ENCODE data around the gene PHLDB2. TPM values are rescaled to one million over a fixed set of nuclear protein-coding genes. Genes with fewer than 3 reads are reported as not detected.

The PHLDB2 gene
- total and polyA plus RNA-seq, 2 of the 13 experiments (the other 11 are each of a cell fraction or from before 2014, with no cell fraction given) = 8.4 to 23.6 TPM

GRCh38 chr3:111862974-111863373, 3.9 kb downstream of the PHLDB2 start:
- POLR2A ChIA-PET = no interaction called here
- no peak for FAIRE-seq
- in situ Hi-C loops (cut with HindIII; ENCODE audit: extremely low pct_ligation_motif_present, low pct_unique_long_range_greater_than_20kb) = loop anchor here (5.0 kb wide), 1 partner anchor 146 kb away; no protein-coding TSS in a partner anchor

More at GRCh38 chr3:111862974-111863373, 3.9 kb downstream of the PHLDB2 start:
- Histone ChIP-seq H3K27me3 (ENCODE audit: control insufficient read depth in 1 of 2, insufficient read depth in 2 of 2, low read length in 2 of 2) (no peaks in the 10 kb centered on the region; a peak in 1 of 5 replicates), H3K9me3 (ENCODE audit: low read length) (no peaks in the 10 kb centered on the region), H4K20me1 (ENCODE audit: insufficient read depth, low read length) (no peaks in the 10 kb centered on the region), H3K4me2 (ENCODE audit: low read depth, low read length) (no peak overlapping the region), H2AFZ (ENCODE audit: low read length) (no peak overlapping the region), H3K27ac (ENCODE audit: extremely low read length, insufficient read depth, low read length) (no peak overlapping the region), H3K36me3 (replicated peaks in 1 of 2; ENCODE audit: control insufficient read depth in 1 of 2, insufficient read depth in 2 of 2, low read length in 2 of 2) (no peaks in the 10 kb centered on the region; a peak in 1 of 5 replicates), H3K4me1 (ENCODE audit: insufficient read depth, low read length) (peaks cover 54% of the 10 kb centered on the region), H3K4me3 (replicated peaks in 1 of 3; ENCODE audit: insufficient read depth in 1 of 3, low read depth in 2 of 3, low read length in 3 of 3) (no peak overlapping the region), H3K9ac (ENCODE audit: insufficient read depth, low read depth, low read length) (no peak overlapping the region), H3K79me2 (ENCODE audit: insufficient read depth, low read length) (peaks cover 18% of the 10 kb centered on the region)
- ATAC-seq (no peak), DNase-seq (ENCODE audit: low spot score) (no peak)
- intact Hi-C loops (cut with micrococcal nuclease; ENCODE audit: unreplicated experiment) = loop anchor here (5.0 kb wide), 2 partner anchors 44 to 131 kb away; no protein-coding TSS in a partner anchor
- BruUV-seq (replicated peaks) = no TSS peak
- TF ChIP-seq ZNF503 (CRISPR knock-in tag; IDR thresholded peaks at IDR 0.05) (no peak), TBX2 (CRISPR knock-in tag; IDR thresholded peaks at IDR 0.05; ENCODE audit: borderline replicate concordance) (no peak), ZNF281 (CRISPR knock-in tag; IDR thresholded peaks at IDR 0.05; ENCODE audit: borderline replicate concordance) (peak; percentile 29; the same call in 1 of the 2 replicates)
- CTCF ChIA-PET (ENCODE audit: low intra/inter-chr PET ratio, low total read pairs) = no interaction called here
- WGBS (ENCODE audit: low lambda C conversion rate) = 72% methylated on average over 3 of the region's 3 CpGs
